ENCODE data around the gene NAV2. TPM values are rescaled to one million over a fixed set of nuclear protein-coding genes. Genes with fewer than 3 reads are reported as not detected.
A peak's percentile ranks its signal among the peaks of the same experiment; 100 is the strongest.
"Not testable (repeated sequence)": the region's sequence is repeated elsewhere in the genome, so short reads cannot be mapped to it uniquely, and the experiment has no call there.

Gene NAV2
- total RNA-seq, 1 experiment from 2014 or later = 63.5 TPM

GRCh38 chr11:20126724-20127123 is 414.1 kb downstream of the NAV2 start:
- BruUV-seq (replicated peaks) = no TSS peak
- CTCF ChIA-PET = interaction anchor here (1.4 kb wide), 1 partner anchor 220 kb away, joined by 4 read pairs; no protein-coding TSS in a partner anchor
- Histone ChIP-seq H3K4me3 (ENCODE audit: low read depth, low read length) (no peak overlapping the region), H3K27me3 (replicated peaks; ENCODE audit: control insufficient read depth, insufficient read depth, low read length) (no peaks in the 10 kb centered on the region), H3K36me3 (ENCODE audit: control insufficient read depth, insufficient read depth, low read length) (no peaks in the 10 kb centered on the region), H3K4me1 (no peaks in the 10 kb centered on the region), H3K9me3 (no peaks in the 10 kb centered on the region)
- Mint-ChIP-seq H3K4me1 (ENCODE audit: low read depth, unreplicated experiment) (peaks cover 8% of the 10 kb centered on the region), H3K9me3 (ENCODE audit: unreplicated experiment) (no peaks in the 10 kb centered on the region), H3K27me3 (ENCODE audit: insufficient read depth, unreplicated experiment) (no peaks in the 10 kb centered on the region), H3K36me3 (ENCODE audit: insufficient read depth, unreplicated experiment) (peaks cover 6% of the 10 kb centered on the region), H3K4me3 (ENCODE audit: unreplicated experiment) (no peak overlapping the region), H3K27ac (ENCODE audit: unreplicated experiment) (no peak overlapping the region)
- no peak for DNase-seq
- intact Hi-C loops (cut with micrococcal nuclease; ENCODE audit: unreplicated experiment) = loop anchor here (10.0 kb wide), 1 partner anchor 118 kb away; no protein-coding TSS in a partner anchor
- no peak for TF ChIP-seq CTCF (IDR thresholded peaks at IDR 0.05; ENCODE audit: insufficient read depth in 1 of 2, low read depth in 1 of 2, low read length in 1 of 2, severe bottlenecking in 1 of 2, unreplicated experiment in 1 of 2)
- POLR2A ChIA-PET = no interaction called here

DNA sequence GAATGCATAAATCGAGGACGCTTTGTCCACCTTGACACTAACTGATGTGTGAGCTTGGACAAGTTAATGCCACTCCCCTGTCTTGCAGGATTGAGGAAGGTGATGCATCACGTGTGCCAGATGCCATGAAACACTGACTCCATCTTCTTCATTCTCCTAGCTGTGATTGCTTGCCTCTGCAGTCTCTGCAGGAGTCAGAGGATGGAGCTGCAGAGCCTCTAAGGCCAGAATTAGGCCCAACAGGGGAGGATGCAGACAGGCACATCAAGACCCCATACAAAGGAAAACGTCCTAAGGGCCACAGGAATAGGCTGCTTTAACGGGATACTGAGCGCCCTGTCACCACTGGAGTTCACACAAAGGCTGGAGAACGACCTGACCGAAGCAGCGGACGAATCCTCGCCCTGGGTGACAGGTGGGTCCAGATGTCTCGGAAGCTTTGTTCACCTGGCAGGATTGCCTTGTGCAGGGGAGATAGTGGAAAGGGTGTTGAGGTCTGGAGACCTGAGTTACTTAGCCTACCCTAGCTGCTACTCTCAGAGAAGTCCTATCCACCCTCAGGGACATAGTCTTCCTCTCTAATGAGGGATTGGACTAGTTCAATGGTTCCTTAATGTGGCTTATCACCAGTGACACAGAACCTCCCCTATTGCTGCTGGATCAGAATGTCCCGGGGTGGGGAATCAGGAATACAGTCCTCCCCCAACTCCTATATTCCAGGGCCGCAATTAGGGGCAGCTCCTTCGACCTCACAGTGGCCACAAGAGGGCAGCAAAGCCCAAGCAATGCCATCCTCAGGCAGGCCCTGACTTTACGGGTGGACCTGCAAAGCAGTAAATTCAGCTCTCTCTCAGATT is 415.3 kb downstream of the NAV2 start:
- no peaks in the 10 kb centered on the region for H3K36me3 ChIP-seq (ENCODE audit: control insufficient read depth, insufficient read depth, low read length)
- H3K9me3 ChIP-seq = no peaks in the 10 kb centered on the region
- Mint-ChIP-seq H3K36me3 (ENCODE audit: insufficient read depth, unreplicated experiment) (no peaks in the 10 kb centered on the region), H3K4me1 (ENCODE audit: low read depth, unreplicated experiment) (peaks cover 8% of the 10 kb centered on the region), H3K4me3 (ENCODE audit: unreplicated experiment) (no peak overlapping the region), H3K27me3 (ENCODE audit: insufficient read depth, unreplicated experiment) (peaks cover 2% of the 10 kb centered on the region), H3K9me3 (ENCODE audit: unreplicated experiment) (no peaks in the 10 kb centered on the region), H3K27ac (ENCODE audit: unreplicated experiment) (no peak overlapping the region)
- peak; percentile 82 to 89 for TF ChIP-seq CTCF (IDR thresholded peaks at IDR 0.05; ENCODE audit: insufficient read depth in 1 of 2, low read depth in 1 of 2, low read length in 1 of 2, severe bottlenecking in 1 of 2, unreplicated experiment in 1 of 2)
- H3K27me3 ChIP-seq (replicated peaks; ENCODE audit: control insufficient read depth, insufficient read depth, low read length) = no peaks in the 10 kb centered on the region
- H3K4me1 ChIP-seq = no peaks in the 10 kb centered on the region
- intact Hi-C loops (cut with micrococcal nuclease; ENCODE audit: unreplicated experiment) = loop anchor here (1.0 to 10.0 kb wide), 6 partner anchors 117 to 482 kb away; no protein-coding TSS in a partner anchor
- ChIA-PET POLR2A (no interaction called here), CTCF (interaction anchor here (0.6 to 2.2 kb wide), 22 partner anchors 9 to 567 kb away, joined by 3 to 45 read pairs (median 4); no protein-coding TSS in a partner anchor)
- H3K4me3 ChIP-seq (ENCODE audit: low read depth, low read length) = no peak overlapping the region
- BruUV-seq (replicated peaks) = no TSS peak
- DNase-seq = peak; percentile 82 to 87

DNA sequence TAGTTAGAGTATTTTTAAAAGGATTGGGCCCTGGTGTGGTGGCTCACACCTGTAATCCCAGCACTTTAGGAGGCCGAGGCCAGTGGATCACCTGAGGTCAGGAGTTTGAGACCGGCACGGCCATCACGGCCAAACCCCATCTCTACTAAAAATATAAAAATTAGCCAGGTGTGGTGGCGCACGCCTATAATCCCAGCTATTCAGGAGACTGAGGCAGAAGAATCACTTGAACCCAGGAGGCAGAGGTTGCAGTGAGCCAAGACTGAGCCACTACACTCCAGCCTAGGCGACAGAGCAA is 415.8 kb downstream of the NAV2 start:
- H3K9me3 Mint-ChIP-seq (ENCODE audit: unreplicated experiment); H3K27ac Mint-ChIP-seq (ENCODE audit: unreplicated experiment); H3K9me3 ChIP-seq; BruUV-seq (replicated peaks); H3K4me3 Mint-ChIP-seq (ENCODE audit: unreplicated experiment); DNase-seq; H3K4me1 Mint-ChIP-seq (ENCODE audit: low read depth, unreplicated experiment); H3K36me3 ChIP-seq (ENCODE audit: control insufficient read depth, insufficient read depth, low read length); H3K27me3 ChIP-seq (replicated peaks; ENCODE audit: control insufficient read depth, insufficient read depth, low read length); H3K4me1 ChIP-seq; H3K27me3 Mint-ChIP-seq (ENCODE audit: insufficient read depth, unreplicated experiment); H3K4me3 ChIP-seq (ENCODE audit: low read depth, low read length); H3K36me3 Mint-ChIP-seq (ENCODE audit: insufficient read depth, unreplicated experiment); POLR2A ChIA-PET: not testable (repeated sequence)
- CTCF ChIA-PET = interaction anchor here (0.6 to 2.2 kb wide), 17 partner anchors 10 to 568 kb away, joined by 3 to 45 read pairs (median 3); no protein-coding TSS in a partner anchor
- intact Hi-C loops (cut with micrococcal nuclease; ENCODE audit: unreplicated experiment) = loop anchor here (1.0 to 10.0 kb wide), 6 partner anchors 116 to 482 kb away; no protein-coding TSS in a partner anchor
